ENCODE data around the gene NCOA5.

DNA sequence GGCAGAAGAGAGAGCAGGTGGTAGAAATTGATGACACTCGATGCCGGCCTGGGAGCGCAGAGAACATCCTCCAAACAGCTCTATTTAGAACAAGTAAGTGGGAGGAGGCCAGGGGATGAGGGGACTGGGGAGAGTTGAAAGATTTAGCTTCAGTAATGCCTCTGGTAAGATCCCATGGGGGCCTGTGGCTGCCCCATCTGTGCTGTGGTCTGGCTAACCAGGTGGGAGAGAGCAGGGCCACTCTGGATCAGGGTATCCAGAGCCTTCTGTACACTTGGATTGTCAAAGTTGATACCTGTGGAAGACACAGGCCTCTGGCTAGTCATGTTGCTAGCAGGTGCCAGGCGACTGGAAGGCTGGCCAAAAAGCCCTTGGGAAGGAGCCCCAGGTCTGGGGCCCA lies 27.6 kb downstream of the NCOA5 start:
- TF ChIP-seq, protein P1, sequence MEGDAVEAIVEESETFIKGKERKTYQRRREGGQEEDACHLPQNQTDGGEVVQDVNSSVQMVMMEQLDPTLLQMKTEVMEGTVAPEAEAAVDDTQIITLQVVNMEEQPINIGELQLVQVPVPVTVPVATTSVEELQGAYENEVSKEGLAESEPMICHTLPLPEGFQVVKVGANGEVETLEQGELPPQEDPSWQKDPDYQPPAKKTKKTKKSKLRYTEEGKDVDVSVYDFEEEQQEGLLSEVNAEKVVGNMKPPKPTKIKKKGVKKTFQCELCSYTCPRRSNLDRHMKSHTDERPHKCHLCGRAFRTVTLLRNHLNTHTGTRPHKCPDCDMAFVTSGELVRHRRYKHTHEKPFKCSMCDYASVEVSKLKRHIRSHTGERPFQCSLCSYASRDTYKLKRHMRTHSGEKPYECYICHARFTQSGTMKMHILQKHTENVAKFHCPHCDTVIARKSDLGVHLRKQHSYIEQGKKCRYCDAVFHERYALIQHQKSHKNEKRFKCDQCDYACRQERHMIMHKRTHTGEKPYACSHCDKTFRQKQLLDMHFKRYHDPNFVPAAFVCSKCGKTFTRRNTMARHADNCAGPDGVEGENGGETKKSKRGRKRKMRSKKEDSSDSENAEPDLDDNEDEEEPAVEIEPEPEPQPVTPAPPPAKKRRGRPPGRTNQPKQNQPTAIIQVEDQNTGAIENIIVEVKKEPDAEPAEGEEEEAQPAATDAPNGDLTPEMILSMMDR (IDR thresholded peaks at IDR 0.05), result no peak
- TF ChIP-seq EZH2 (IDR thresholded peaks at IDR 0.05), result no peak
